Endothelial cell of umbilical vein (primary cell): ENCODE data around the gene STK38L. TPM values are rescaled to one million over a fixed set of nuclear protein-coding genes. Genes with fewer than 3 reads are reported as not detected.

Experiments used
- BruUV-seq: library from RNA; stranded (reverse); fragments of 400-500 nt; replicated peaks from 2 replicates; lab custom pipeline; 2021; lab: Mats Ljungman, UMichigan
- CTCF ChIA-PET: fragments of 300-600, 350-600 bp; sonication (Branson Sonifier 250); formaldehyde crosslinking; loops from one replicate; lab custom pipeline; 2021; ENCODE audit warnings: antibody characterized with exemption, inconsistent platforms; lab: Charles Lee
- POLR2A ChIA-PET: fragments of 300-600, 350-600 bp; sonication (Branson Sonifier 250); formaldehyde crosslinking; loops from one replicate; lab custom pipeline; 2021; ENCODE audit warnings: antibody characterized with exemption, inconsistent platforms; lab: Charles Lee
- DNase-seq: peaks from one replicate; pipeline ENCODE4 v3.0.0-alpha.2; 2011; ENCODE audit warnings: low read depth, low spot score
- FAIRE-seq: peaks from 2 replicates; lab custom pipeline; 2011; peaks lifted over from hg19 to GRCh38; lab: Jason Lieb, UNC
- H2AFZ ChIP-seq: 2 replicates; pipeline ENCODE4 v1.6.0; 2012; ENCODE audit warnings: low read depth, low read length, control low read depth, inconsistent platforms
- H3K27ac ChIP-seq: 2 replicates; pipeline ENCODE4 v1.5.1; 2011; ENCODE audit warnings: low read depth, mild to moderate bottlenecking, control low read depth, low read length, moderate library complexity; ENCODE audit not compliant: insufficient read depth
- H3K27me3 ChIP-seq, 2 experiments: 2 replicates each; pipeline versions ENCODE4 v1.6.0 to v1.6.1; 2011; ENCODE audit warnings: low read length in 2 of 2, mixed read lengths in 1 of 2; ENCODE audit not compliant: control insufficient read depth in 2 of 2, insufficient read depth in 2 of 2
- H3K36me3 ChIP-seq, 2 experiments: 2 replicates in 1 of 2; 3 replicates in 1 of 2; pipeline ENCODE4 v1.5.1; 2011; ENCODE audit warnings: low read length in 2 of 2, mild to moderate bottlenecking in 1 of 2, moderate library complexity in 1 of 2; ENCODE audit not compliant: control insufficient read depth in 2 of 2, insufficient read depth in 2 of 2; ENCODE audit errors: extremely low read depth in 1 of 2
- H3K4me1 ChIP-seq: 3 replicates; pipeline ENCODE4 v1.5.1; 2011; ENCODE audit warnings: mild to moderate bottlenecking, low read length; ENCODE audit not compliant: control insufficient read depth, insufficient read depth; ENCODE audit errors: extremely low read depth
- H3K4me2 ChIP-seq: 2 replicates; pipeline ENCODE4 v1.6.1; 2011; ENCODE audit warnings: low read length, control low read depth, mixed read lengths; ENCODE audit not compliant: insufficient read depth
- H3K4me3 ChIP-seq, 3 experiments: fragments of 200-600 bp in 1 of 3; sonication (generic), shearing (Covaris generic) in 1 of 3; replicated peaks in 1 of 3; 2 replicates each; pipeline ENCODE4 v1.5.1; 2011 to 2016; ENCODE audit warnings: control low read depth in 3 of 3, low read length in 3 of 3, mild to moderate bottlenecking in 2 of 3, inconsistent platforms in 1 of 3, low read depth in 1 of 3, moderate library complexity in 1 of 3; ENCODE audit not compliant: insufficient read depth in 1 of 3
- H3K79me2 ChIP-seq: 2 replicates; pipeline ENCODE4 v1.6.0; 2012; ENCODE audit warnings: low read length, inconsistent platforms; ENCODE audit not compliant: control insufficient read depth, insufficient read depth
- H3K9ac ChIP-seq: replicated peaks from 2 replicates; pipeline ENCODE3; 2011; ENCODE audit warnings: low read length, control low read depth; ENCODE audit not compliant: insufficient read depth; ENCODE audit errors: extremely low read depth
- H3K9me1 ChIP-seq: replicated peaks from 3 replicates; pipeline ENCODE4 v1.6.0; 2011; ENCODE audit warnings: mild to moderate bottlenecking, low read length; ENCODE audit not compliant: control insufficient read depth, insufficient read depth; ENCODE audit errors: extremely low read depth
- H3K9me3 ChIP-seq: replicated peaks from 2 replicates; pipeline ENCODE4 v1.5.1; 2012; ENCODE audit warnings: low read length, inconsistent platforms; ENCODE audit not compliant: control insufficient read depth, insufficient read depth
- H4K20me1 ChIP-seq: replicated peaks from 2 replicates; pipeline ENCODE3; 2011; ENCODE audit warnings: mild to moderate bottlenecking, low read length; ENCODE audit not compliant: control insufficient read depth, insufficient read depth; ENCODE audit errors: extremely low read depth
- EZH2 ChIP-seq: IDR thresholded peaks from 2 replicates; pipeline ENCODE4 v1.6.1; 2012; ENCODE audit warnings: borderline replicate concordance, low read depth, mild to moderate bottlenecking, moderate library complexity, low read length, inconsistent platforms; ENCODE audit not compliant: severe bottlenecking
- FOS ChIP-seq: IDR thresholded peaks from 2 replicates; pipeline ENCODE4 v1.6.1; 2011; ENCODE audit warnings: mild to moderate bottlenecking, low read length, moderate library complexity, borderline replicate concordance; ENCODE audit not compliant: insufficient read depth
- GATA2 ChIP-seq: IDR thresholded peaks from 2 replicates; pipeline ENCODE4 v1.7.0; 2011; ENCODE audit warnings: low read depth, mild to moderate bottlenecking, moderate library complexity, mixed read lengths, low read length; ENCODE audit not compliant: insufficient read length, insufficient read depth
- JUN ChIP-seq: IDR thresholded peaks from 2 replicates; pipeline ENCODE4 v1.6.1; 2011; ENCODE audit warnings: borderline replicate concordance, low read depth; ENCODE audit not compliant: insufficient read length, insufficient read depth
- MYC ChIP-seq: IDR thresholded peaks from one replicate; pipeline ENCODE4 v1.6.1; 2011; ENCODE audit warnings: mild to moderate bottlenecking, low read depth, low read length
- POLR2A ChIP-seq: IDR thresholded peaks from 2 replicates; pipeline ENCODE4 v1.6.1; 2012; ENCODE audit warnings: low read depth, mild to moderate bottlenecking, control low read depth, low read length
- POLR2AphosphoS5 ChIP-seq: IDR thresholded peaks from 2 replicates; pipeline ENCODE4 v1.6.1; 2012; ENCODE audit warnings: low read depth, mild to moderate bottlenecking, control low read depth, low read length, moderate library complexity; ENCODE audit not compliant: insufficient read depth
- dilution Hi-C: fragments of 300-500 bp; cut with MboI; formaldehyde crosslinking; loops from one replicate; pipeline ENCODE4 v1.15.0; 2019; ENCODE audit warnings: low sequenced_read_pairs; ENCODE audit not compliant: extremely low pct_ligation_motif_present
- intact Hi-C: fragments of 100-400 bp; cut with micrococcal nuclease; formaldehyde crosslinking; loops from one replicate; pipeline ENCODE4 v1.10.0; 2022
- polyA plus RNA-seq, 4 experiments: library from polyadenylated mRNA; depleted of rRNA in 3 of 4; stranded (reverse) in 3 of 4; unstranded in 1 of 4; fragments of >200 nt; gene quantifications; 2 replicates each; pipeline versions ENCODE4 v1.2.1 to v1.2.3, GENCODE V29; 2011 to 2012; ENCODE audit warnings: missing spikeins in 1 of 4
- total RNA-seq: library from RNA; stranded (reverse); gene quantifications from 2 replicates; pipeline ENCODE4 v1.2.3, GENCODE V29; 2021
- TF ChIP-seq, protein P1 (sequence below), 2 donors: IDR thresholded peaks; 1 replicate in 1 of 2; 2 replicates in 1 of 2; pipeline ENCODE4 v1.5.1; 2011; ENCODE audit warnings: low read length in 2 of 2, mild to moderate bottlenecking in 2 of 2, moderate library complexity in 2 of 2, control low read depth in 1 of 2, inconsistent platforms in 1 of 2, low read depth in 1 of 2; ENCODE audit not compliant: insufficient read depth in 1 of 2; ENCODE audit errors: extremely low read depth in 1 of 2
- TF ChIP-seq, protein P2 (sequence below): IDR thresholded peaks from 2 replicates; pipeline ENCODE4 v1.6.1; 2011; ENCODE audit not compliant: insufficient read depth, insufficient read length

STK38L gene
- total and polyA plus RNA-seq, 2 donors (not counting 3 experiments of a cell fraction or from before 2014, with no cell fraction given), result 14.7 to 58.4 TPM

DNA sequence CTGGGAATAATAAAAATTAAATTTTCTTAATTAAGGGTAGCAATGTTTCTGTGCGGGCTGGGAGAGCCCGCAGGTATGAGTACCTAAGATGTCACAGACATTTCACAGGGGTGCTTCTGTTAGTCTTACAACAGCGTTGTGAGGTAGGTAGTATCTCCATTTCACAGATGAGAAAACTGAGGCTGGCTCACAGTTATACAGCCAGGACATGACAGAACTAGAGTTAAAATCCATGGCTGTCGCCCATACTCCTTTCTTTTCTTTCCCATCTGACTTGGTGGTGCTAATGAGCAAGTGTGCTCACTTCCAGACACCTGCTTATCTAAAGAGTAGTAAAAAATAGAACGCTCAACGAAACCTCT is 90.6 kb downstream of the STK38L start:
- Histone ChIP-seq H4K20me1 (no peaks in the 10 kb centered on the region), H2AFZ (no peak overlapping the region), H3K9me3 (no peaks in the 10 kb centered on the region), H3K9ac (no peak overlapping the region), H3K4me2 (no peak overlapping the region), H3K4me3 (no peak overlapping the region), H3K36me3 (no peaks in the 10 kb centered on the region), H3K79me2 (peaks cover 60% of the 10 kb centered on the region), H3K27ac (no peak overlapping the region), H3K27me3 (no peaks in the 10 kb centered on the region), H3K9me1 (peaks cover 2% of the 10 kb centered on the region), H3K4me1 (peaks cover 28% of the 10 kb centered on the region)
- dilution Hi-C loops (no loop called here), intact Hi-C loops (loop anchor here (5.0 kb wide), 1 partner anchor 318 kb away; no protein-coding TSS in a partner anchor)
- POLR2A ChIA-PET, result no interaction called here
- CTCF ChIA-PET, result interaction anchor here (1.2 to 3.0 kb wide), 3 partner anchors 8 to 50 kb away, joined by 4 to 11 read pairs (median 7); no protein-coding TSS in a partner anchor
- DNase-seq (no peak), FAIRE-seq (no peak)
- no TSS peak for BruUV-seq
- no peak for TF ChIP-seq POLR2A
- TF ChIP-seq JUN, result no peak
- no peak for TF ChIP-seq GATA2
- TF ChIP-seq POLR2AphosphoS5, result no peak
- no peak for TF ChIP-seq FOS
- TF ChIP-seq MYC, result no peak
- TF ChIP-seq, protein P1, sequence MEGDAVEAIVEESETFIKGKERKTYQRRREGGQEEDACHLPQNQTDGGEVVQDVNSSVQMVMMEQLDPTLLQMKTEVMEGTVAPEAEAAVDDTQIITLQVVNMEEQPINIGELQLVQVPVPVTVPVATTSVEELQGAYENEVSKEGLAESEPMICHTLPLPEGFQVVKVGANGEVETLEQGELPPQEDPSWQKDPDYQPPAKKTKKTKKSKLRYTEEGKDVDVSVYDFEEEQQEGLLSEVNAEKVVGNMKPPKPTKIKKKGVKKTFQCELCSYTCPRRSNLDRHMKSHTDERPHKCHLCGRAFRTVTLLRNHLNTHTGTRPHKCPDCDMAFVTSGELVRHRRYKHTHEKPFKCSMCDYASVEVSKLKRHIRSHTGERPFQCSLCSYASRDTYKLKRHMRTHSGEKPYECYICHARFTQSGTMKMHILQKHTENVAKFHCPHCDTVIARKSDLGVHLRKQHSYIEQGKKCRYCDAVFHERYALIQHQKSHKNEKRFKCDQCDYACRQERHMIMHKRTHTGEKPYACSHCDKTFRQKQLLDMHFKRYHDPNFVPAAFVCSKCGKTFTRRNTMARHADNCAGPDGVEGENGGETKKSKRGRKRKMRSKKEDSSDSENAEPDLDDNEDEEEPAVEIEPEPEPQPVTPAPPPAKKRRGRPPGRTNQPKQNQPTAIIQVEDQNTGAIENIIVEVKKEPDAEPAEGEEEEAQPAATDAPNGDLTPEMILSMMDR (IDR thresholded peaks at IDR 0.05; ENCODE audit: extremely low read depth in 1 of 2, insufficient read depth in 1 of 2, low read depth in 1 of 2, low read length in 2 of 2), result no peak
- TF ChIP-seq EZH2, result no peak
- TF ChIP-seq, protein P2, sequence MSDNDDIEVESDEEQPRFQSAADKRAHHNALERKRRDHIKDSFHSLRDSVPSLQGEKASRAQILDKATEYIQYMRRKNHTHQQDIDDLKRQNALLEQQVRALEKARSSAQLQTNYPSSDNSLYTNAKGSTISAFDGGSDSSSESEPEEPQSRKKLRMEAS, result no peak
